Measurements from ENCODE around the gene MGMT. TPM values are rescaled to one million over a fixed set of nuclear protein-coding genes. Genes with fewer than 3 reads are reported as not detected.

MGMT gene
- total and polyA plus RNA-seq, 2 of the 4 experiments (the other 2 are of a cell fraction) = 11.5 to 17.8 TPM

DNA sequence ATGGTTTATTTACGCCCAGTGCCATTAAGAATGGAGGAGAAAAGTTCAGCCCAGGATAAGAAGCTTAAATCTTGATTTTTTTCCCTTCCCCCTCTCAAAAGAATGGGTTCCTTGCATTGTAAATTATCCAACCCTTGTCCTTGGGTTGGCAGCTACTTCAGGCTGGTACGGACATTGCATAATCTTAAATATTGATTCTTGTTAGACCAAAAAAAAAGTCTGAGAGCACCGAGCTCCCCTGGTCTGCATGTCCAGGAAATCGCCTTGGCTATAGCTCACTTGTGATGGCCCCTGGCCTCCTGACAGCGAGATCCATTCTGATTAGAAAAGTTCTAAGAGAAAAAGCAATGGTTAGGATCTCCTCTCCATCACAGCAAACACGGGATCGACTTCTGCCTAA, 345.4 kb downstream of the MGMT start:
- CTCF ChIA-PET = no interaction called here
- H3K4me2 ChIP-seq (ENCODE audit: low read depth, low read length) = no peak overlapping the region
- H3K14ac ChIP-seq (replicated peaks; ENCODE audit: low read depth, low read length) = no peak overlapping the region
- ATAC-seq (ENCODE audit: low read depth) = no peak
- H2BK120ac ChIP-seq (ENCODE audit: low read depth, low read length) = no peak overlapping the region
- DNase-seq = no peak
- no peak overlapping the region for H3K27ac ChIP-seq (ENCODE audit: insufficient read depth, low read length)
- no peaks in the 10 kb centered on the region for H3K79me1 ChIP-seq (ENCODE audit: low read depth in 1 of 2, low read length in 2 of 2)
- H3K27me3 ChIP-seq (ENCODE audit: control insufficient read depth, insufficient read depth, low read length) = no peaks in the 10 kb centered on the region
- no peak overlapping the region for H4K5ac ChIP-seq (ENCODE audit: low read depth, low read length)
- no peaks in the 10 kb centered on the region for H3K36me3 ChIP-seq (ENCODE audit: control insufficient read depth, insufficient read depth, low read length)
- no peak overlapping the region for H3K56ac ChIP-seq (ENCODE audit: extremely low read depth, insufficient read depth, low read length)
- peaks cover 41% of the 10 kb centered on the region for H3K9me3 ChIP-seq (ENCODE audit: control insufficient read depth, insufficient read depth, low read length)
- in situ Hi-C loops (cut with MboI; ENCODE audit: low sequenced_read_pairs) = no loop called here
- no peak overlapping the region for H3K9ac ChIP-seq (ENCODE audit: low read depth, low read length)
- intact Hi-C loops (cut with micrococcal nuclease) = no loop called here
- no peak overlapping the region for H2AK5ac ChIP-seq (ENCODE audit: low read depth, low read length)
- H3K23ac ChIP-seq (ENCODE audit: low read depth, low read length) = no peak overlapping the region
- H3K4ac ChIP-seq (ENCODE audit: low read depth, low read length) = no peak overlapping the region
- no peak overlapping the region for H3K18ac ChIP-seq (ENCODE audit: low read depth, low read length)
- no TSS peak for BruUV-seq (replicated peaks)
- POLR2A ChIA-PET (ENCODE audit: unreplicated experiment) = no interaction called here
- no peak overlapping the region for H2BK15ac ChIP-seq (ENCODE audit: low read depth, low read length)
- no peak overlapping the region for H2AFZ ChIP-seq (replicated peaks; ENCODE audit: low read length, poor library complexity)
- H2BK20ac ChIP-seq (ENCODE audit: low read depth, low read length) = no peak overlapping the region
- no peak for TF ChIP-seq MAFK (IDR thresholded peaks at IDR 0.05; ENCODE audit: low read depth, low read length)
- no peak for TF ChIP-seq RAD21 (IDR thresholded peaks at IDR 0.05; ENCODE audit: low read length)
- no peak for TF ChIP-seq POLR2A (IDR thresholded peaks at IDR 0.05; ENCODE audit: low read depth, low read length)
- no peak for TF ChIP-seq CHD1 (IDR thresholded peaks at IDR 0.05; ENCODE audit: low read depth, low read length)
- TF ChIP-seq FOS (IDR thresholded peaks at IDR 0.05; ENCODE audit: low read depth, low read length) = no peak
- no peak for TF ChIP-seq BHLHE40 (IDR thresholded peaks at IDR 0.05; ENCODE audit: low read depth, low read length)
- no peak for TF ChIP-seq RCOR1 (IDR thresholded peaks at IDR 0.05; ENCODE audit: insufficient replicate concordance, low read length)
- H3K4me3 ChIP-seq (ENCODE audit: insufficient read depth, low read depth, low read length) = no peak overlapping the region
- H2AK9ac ChIP-seq (replicated peaks; ENCODE audit: low read depth, low read length, poor library complexity) = no peak overlapping the region
- no peak overlapping the region for H4K91ac ChIP-seq (ENCODE audit: insufficient read depth, low read depth, low read length)
- dilution Hi-C loops (cut with HindIII; ENCODE audit: low sequenced_read_pairs, unreplicated experiment) = no loop called here
- H4K20me1 ChIP-seq (ENCODE audit: insufficient read depth, low read length) = no peaks in the 10 kb centered on the region
- WGBS, 2 experiments (ENCODE audit: extremely low coverage in 2 of 2, insufficient read length in 1 of 2) = no CpG with 5 or more reads among the region's 7 CpGs
- H2BK5ac ChIP-seq (ENCODE audit: low read depth, low read length, poor library complexity, severe bottlenecking) = no peak overlapping the region
- H3K4me1 ChIP-seq (ENCODE audit: control insufficient read depth, insufficient read depth, low read length) = no peaks in the 10 kb centered on the region
- no peak overlapping the region for H4K8ac ChIP-seq (ENCODE audit: low read depth in 2 of 2, low read length in 2 of 2)
- no peaks in the 10 kb centered on the region for H3K9me1 ChIP-seq (ENCODE audit: insufficient read depth, low read length)

Data from IMR-90 (cell line).